ENCODE measurements around the gene CLCN4.

CLCN4 gene

GRCh38 chrX:10128386-10128785, 28.4 kb upstream of the CLCN4 start:
- no peak overlapping the region for H3K4me3 ChIP-seq (ENCODE audit: low read length)
- no peak for TF ChIP-seq CTCF (conservative IDR thresholded peaks at IDR 0.05; ENCODE audit: low read length)
- no peak for DNase-seq (ENCODE audit: low read depth)

GRCh38 chrX:10129229-10129628, 27.5 kb upstream of the CLCN4 start:
- DNase-seq (ENCODE audit: low read depth) = no peak
- no peak for TF ChIP-seq CTCF (conservative IDR thresholded peaks at IDR 0.05; ENCODE audit: low read length)
- H3K4me3 ChIP-seq (ENCODE audit: low read length) = no peak overlapping the region

DNA sequence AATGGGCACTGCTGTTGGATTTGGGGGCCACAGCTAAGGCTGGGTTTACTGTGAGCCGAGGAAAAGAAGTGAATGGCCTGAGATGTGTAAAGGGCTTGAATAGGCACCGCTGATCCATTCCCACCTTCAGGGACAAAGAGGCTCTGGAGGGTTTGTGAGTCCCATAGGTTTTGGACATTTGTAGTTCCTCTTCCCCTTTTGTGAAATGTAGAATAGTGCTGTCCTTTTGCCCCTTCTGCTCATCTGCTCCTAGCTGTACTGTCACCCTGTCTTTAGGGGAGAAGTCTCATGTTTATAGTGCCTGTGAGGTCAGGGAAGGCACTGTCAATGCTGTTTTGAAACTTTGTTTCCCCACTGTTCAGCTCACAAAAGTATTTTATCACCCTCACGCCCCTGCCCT, 26.4 kb upstream of the CLCN4 start:
- no peak for DNase-seq (ENCODE audit: low read depth)
- no peak for TF ChIP-seq CTCF (conservative IDR thresholded peaks at IDR 0.05; ENCODE audit: low read length)
- H3K4me3 ChIP-seq (ENCODE audit: low read length) = no peak overlapping the region

DNA sequence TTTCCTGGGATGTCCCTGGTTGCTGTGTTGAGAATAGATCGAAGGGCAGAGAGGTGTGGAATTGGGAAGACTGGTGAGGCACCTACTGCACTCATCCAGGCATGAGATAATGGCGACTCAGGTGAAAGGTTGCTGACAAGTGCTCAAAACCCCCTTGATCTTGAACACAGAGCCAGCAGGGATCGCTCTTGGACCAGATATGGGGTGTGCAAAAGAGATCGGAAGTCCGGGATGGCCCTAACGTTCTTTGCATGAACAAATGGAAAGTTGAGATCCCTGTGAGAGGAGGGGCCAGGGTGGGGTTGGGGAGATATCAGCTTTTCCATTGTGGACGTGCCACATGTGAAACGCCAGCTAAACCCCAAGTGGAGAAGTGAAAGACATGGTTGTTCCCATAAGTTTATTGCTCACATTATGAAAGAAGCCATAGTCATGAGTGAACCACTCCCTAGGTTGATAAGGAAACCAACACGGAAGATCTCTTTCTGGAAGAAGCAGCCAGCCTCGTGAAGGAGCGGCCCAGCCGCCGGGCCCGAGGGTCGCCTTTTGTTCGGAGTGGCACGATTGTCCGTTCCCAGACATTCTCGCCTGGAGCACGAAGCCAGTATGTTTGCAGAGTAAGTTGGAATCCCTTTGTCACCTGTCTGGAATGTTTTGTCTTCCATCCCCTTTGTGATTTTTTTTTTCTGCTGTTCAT, 22.6 kb upstream of the CLCN4 start:
- no peak for DNase-seq (ENCODE audit: low read depth)
- no peak overlapping the region for H3K4me3 ChIP-seq (ENCODE audit: low read length)
- no peak for TF ChIP-seq CTCF (conservative IDR thresholded peaks at IDR 0.05; ENCODE audit: low read length)

- no peak for TF ChIP-seq CTCF (conservative IDR thresholded peaks at IDR 0.05; ENCODE audit: low read length)
Measured at GRCh38 chrX:10134921-10135320, 21.9 kb upstream of the CLCN4 start.

GRCh38 chrX:10135561-10136399, 21.0 kb upstream of the CLCN4 start:
- TF ChIP-seq CTCF (conservative IDR thresholded peaks at IDR 0.05; ENCODE audit: low read length) = no peak
- DNase-seq (ENCODE audit: low read depth) = no peak
- H3K4me3 ChIP-seq (ENCODE audit: low read length) = no peak overlapping the region

More at GRCh38 chrX:10134921-10135320, 21.9 kb upstream of the CLCN4 start:
- H3K4me3 ChIP-seq (ENCODE audit: low read length) = no peak overlapping the region
- no peak for DNase-seq (ENCODE audit: low read depth)

DNA sequence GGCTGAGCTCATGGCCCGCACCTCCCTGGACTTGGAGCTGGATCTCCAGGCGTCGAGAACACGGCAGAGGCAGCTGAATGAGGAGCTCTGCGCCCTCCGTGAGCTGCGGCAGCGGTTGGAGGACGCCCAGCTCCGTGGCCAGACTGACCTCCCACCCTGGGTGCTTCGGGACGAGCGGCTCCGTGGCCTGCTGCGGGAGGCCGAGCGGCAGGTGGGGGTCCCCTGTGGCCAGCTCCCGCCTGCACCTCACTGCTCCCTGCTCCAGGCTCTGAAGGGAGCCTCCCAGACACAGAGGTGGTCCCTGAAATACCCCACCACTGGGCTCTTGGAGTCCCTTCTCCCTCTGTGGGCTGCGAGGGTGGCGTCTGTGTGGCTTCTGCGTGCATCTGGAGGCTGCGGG, 18.0 kb upstream of the CLCN4 start:
- no peak overlapping the region for H3K4me3 ChIP-seq (ENCODE audit: low read length)
- TF ChIP-seq CTCF (conservative IDR thresholded peaks at IDR 0.05; ENCODE audit: low read length) = no peak
- DNase-seq (ENCODE audit: low read depth) = no peak

All from AG10803 (cell line).